H9 (cell line): ENCODE results near the gene C2orf81. TPM values are rescaled to one million over a fixed set of nuclear protein-coding genes. Genes with fewer than 3 reads are reported as not detected.

Experiments used
- DNase-seq: peaks from one replicate; pipeline ENCODE4 v3.0.0-alpha.2; 2017
- H2AFZ ChIP-seq: one replicate; pipeline ENCODE4 v1.6.1; 2013; ENCODE audit warnings: mild to moderate bottlenecking, low read length, control low read depth, moderate library complexity
- H2AK5ac ChIP-seq: 2 replicates; pipeline ENCODE4 v1.6.1; 2013; ENCODE audit warnings: low read length, control low read depth, mixed read lengths; ENCODE audit not compliant: insufficient read length
- H2BK120ac ChIP-seq: one replicate; pipeline ENCODE4 v1.6.1; 2013; ENCODE audit warnings: low read depth, mild to moderate bottlenecking, low read length, control low read depth, inconsistent platforms; ENCODE audit not compliant: poor library complexity, severe bottlenecking
- H2BK12ac ChIP-seq: 2 replicates; pipeline ENCODE4 v1.6.1; 2013; ENCODE audit warnings: low read length, control low read depth, mixed read lengths, low read depth; ENCODE audit not compliant: insufficient read length
- H2BK15ac ChIP-seq: 2 replicates; pipeline ENCODE4 v1.6.1; 2013; ENCODE audit warnings: low read depth, low read length, control low read depth
- H2BK20ac ChIP-seq: one replicate; pipeline ENCODE4 v1.6.1; 2013; ENCODE audit warnings: low read depth, mild to moderate bottlenecking, low read length, control low read depth, inconsistent platforms; ENCODE audit not compliant: poor library complexity, severe bottlenecking
- H2BK5ac ChIP-seq: 2 replicates; pipeline ENCODE4 v1.6.1; 2013; ENCODE audit warnings: low read length, control low read depth, mixed read lengths; ENCODE audit not compliant: insufficient read length
- H3K14ac ChIP-seq: 2 replicates; pipeline ENCODE4 v1.6.1; 2013; ENCODE audit warnings: low read length, control low read depth; ENCODE audit not compliant: insufficient read depth
- H3K18ac ChIP-seq: 2 replicates; pipeline ENCODE4 v1.6.1; 2013; ENCODE audit warnings: low read depth, mild to moderate bottlenecking, mixed read lengths, low read length, control low read depth; ENCODE audit not compliant: insufficient read length
- H3K23ac ChIP-seq: 2 replicates; pipeline ENCODE4 v1.6.1; 2013; ENCODE audit warnings: low read length, control low read depth, mixed read lengths, low read depth; ENCODE audit not compliant: insufficient read length
- H3K23me2 ChIP-seq: 2 replicates; pipeline ENCODE4 v1.6.1; 2013; ENCODE audit warnings: low read depth, mild to moderate bottlenecking, mixed read lengths, low read length, control low read depth; ENCODE audit not compliant: insufficient read length, poor library complexity, severe bottlenecking
- H3K27ac ChIP-seq: 2 replicates; pipeline ENCODE4 v1.5.1; 2013; ENCODE audit warnings: low read length, control low read depth, mixed read lengths, low read depth; ENCODE audit not compliant: insufficient read length
- H3K27me3 ChIP-seq: 2 replicates; pipeline ENCODE4 v1.6.1; 2013; ENCODE audit warnings: low read length, control low read depth, inconsistent platforms; ENCODE audit not compliant: insufficient read depth
- H3K4ac ChIP-seq: 2 replicates; pipeline ENCODE4 v1.6.1; 2013; ENCODE audit warnings: low read depth, mild to moderate bottlenecking, control low read depth, inconsistent platforms, low read length, moderate library complexity
- H3K4me1 ChIP-seq: 2 replicates; pipeline ENCODE4 v1.6.1; 2013; ENCODE audit warnings: low read length, control low read depth, inconsistent platforms; ENCODE audit not compliant: insufficient read depth
- H3K4me2 ChIP-seq: 2 replicates; pipeline ENCODE4 v1.6.1; 2013; ENCODE audit warnings: low read length, control low read depth, mixed read lengths; ENCODE audit not compliant: insufficient read length, insufficient read depth
- H3K56ac ChIP-seq: 2 replicates; pipeline ENCODE4 v1.6.1; 2013; ENCODE audit warnings: low read depth, mild to moderate bottlenecking, mixed read lengths, low read length, control low read depth; ENCODE audit not compliant: insufficient read length
- H3K79me1 ChIP-seq: 2 replicates; pipeline ENCODE4 v1.6.1; 2013; ENCODE audit warnings: low read depth, mild to moderate bottlenecking, moderate library complexity, low read length, control low read depth, inconsistent platforms; ENCODE audit not compliant: insufficient read depth, poor library complexity, severe bottlenecking
- H3K79me2 ChIP-seq: 2 replicates; pipeline ENCODE4 v1.6.1; 2013; ENCODE audit warnings: low read length, control low read depth, inconsistent platforms; ENCODE audit not compliant: insufficient read depth
- H3K9ac ChIP-seq: 2 replicates; pipeline ENCODE4 v1.6.1; 2013; ENCODE audit warnings: low read length, control low read depth, mixed read lengths; ENCODE audit not compliant: insufficient read length; ENCODE audit errors: extremely low read depth
- H3K9me3 ChIP-seq: one replicate; pipeline ENCODE4 v1.6.1; 2013; ENCODE audit warnings: low read depth, low read length, inconsistent platforms; ENCODE audit not compliant: control insufficient read depth
- H3T11ph ChIP-seq: one replicate; pipeline ENCODE4 v1.6.1; 2013; ENCODE audit warnings: mild to moderate bottlenecking, low read length, control low read depth, inconsistent platforms
- H4K20me1 ChIP-seq: one replicate; pipeline ENCODE4 v1.6.1; 2013; ENCODE audit not compliant: control insufficient read depth, insufficient read length, insufficient read depth
- H4K5ac ChIP-seq: 2 replicates; pipeline ENCODE4 v1.6.1; 2013; ENCODE audit warnings: low read depth, mild to moderate bottlenecking, mixed read lengths, low read length, control low read depth; ENCODE audit not compliant: insufficient read length
- H4K8ac ChIP-seq: replicated peaks from 2 replicates; pipeline ENCODE4 v1.6.1; 2013; ENCODE audit warnings: low read length, control low read depth, mixed read lengths, low read depth; ENCODE audit not compliant: insufficient read length
- H4K91ac ChIP-seq: 2 replicates; pipeline ENCODE4 v1.6.1; 2013; ENCODE audit warnings: low read depth, mild to moderate bottlenecking, moderate library complexity, mixed read lengths, low read length, control low read depth; ENCODE audit not compliant: insufficient read length
- H3K27ac Mint-ChIP-seq, 3 experiments: 2 replicates in 2 of 3; 3 replicates in 1 of 3; pipeline ENCODE4 v1.8.0; 2020 to 2021; ENCODE audit warnings: mixed read lengths in 3 of 3, mild to moderate bottlenecking in 1 of 3, moderate library complexity in 1 of 3
- H3K27me3 Mint-ChIP-seq: 2 replicates; pipeline ENCODE4 v1.8.0; 2021; ENCODE audit warnings: low read depth, mild to moderate bottlenecking, moderate library complexity, mixed read lengths
- H3K36me3 Mint-ChIP-seq, 3 experiments: 2 replicates in 2 of 3; 3 replicates in 1 of 3; pipeline ENCODE4 v1.8.0; 2020 to 2021; ENCODE audit warnings: low read depth in 3 of 3, mixed read lengths in 3 of 3; ENCODE audit not compliant: insufficient read depth in 1 of 3
- H3K4me1 Mint-ChIP-seq, 2 experiments: 2 replicates each; pipeline ENCODE4 v1.8.0; 2020; ENCODE audit warnings: mixed read lengths in 2 of 2
- H3K4me3 Mint-ChIP-seq, 2 experiments: 2 replicates in 1 of 2; 3 replicates in 1 of 2; pipeline ENCODE4 v1.8.0; 2020 to 2021; ENCODE audit warnings: mild to moderate bottlenecking in 2 of 2, mixed read lengths in 2 of 2, moderate library complexity in 1 of 2
- H3K9me3 Mint-ChIP-seq, 2 experiments: 2 replicates in 1 of 2; 3 replicates in 1 of 2; pipeline ENCODE4 v1.8.0; 2020; ENCODE audit warnings: mild to moderate bottlenecking in 2 of 2, mixed read lengths in 2 of 2, moderate library complexity in 1 of 2
- WGBS: extraction: QIAGEN DNeasy Blood & Tissue Kit; methylation state at CpG from one replicate; pipeline ENCODE4 v1.1.7; 2013; ENCODE audit warnings: missing lambda C conversion rate, low lambda C conversion rate, mixed read lengths; ENCODE audit not compliant: insufficient read length; ENCODE audit errors: extremely low coverage; 5-methylcytosine and 5-hydroxymethylcytosine counted together
- total RNA-seq: library from RNA; stranded (reverse); gene quantifications from 2 replicates; pipeline ENCODE4 v1.2.1, GENCODE V29; 2021
- TF ChIP-seq, protein P1 (sequence below): fragments of 200-600 bp; sonication (generic); conservative IDR thresholded peaks from 3 replicates; pipeline ENCODE4 v1.8.0; 2021; ENCODE audit warnings: antibody characterized with exemption, mild to moderate bottlenecking

Gene C2orf81
- total RNA-seq, 1 experiment from 2014 or later, result 3.5 TPM

DNA sequence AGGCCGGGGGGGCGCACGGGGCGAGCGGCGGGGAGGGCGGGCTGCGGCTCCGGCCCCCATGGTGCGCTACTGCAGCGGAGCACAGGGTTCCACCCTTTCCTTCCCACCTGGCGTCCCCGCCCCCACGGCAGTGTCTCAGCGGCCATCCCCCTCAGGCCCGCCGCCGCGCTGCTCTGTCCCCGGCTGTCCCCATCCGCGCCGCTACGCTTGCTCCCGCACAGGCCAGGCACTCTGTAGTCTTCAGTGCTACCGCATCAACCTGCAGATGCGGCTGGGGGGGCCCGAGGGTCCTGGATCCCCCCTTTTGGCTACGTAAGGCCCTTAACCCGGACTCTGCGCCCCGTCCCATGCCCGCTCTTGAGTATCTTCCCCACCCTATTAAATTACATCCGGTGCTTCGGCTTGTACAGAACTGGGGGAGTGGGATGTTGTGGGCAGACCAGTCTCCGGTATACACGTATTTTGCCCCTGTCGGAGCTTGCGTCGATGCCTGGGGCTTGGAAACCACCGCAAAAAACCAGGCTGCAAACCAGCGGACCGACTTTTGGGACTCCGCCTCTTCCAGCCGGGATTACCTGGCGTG is 36.2 kb upstream of the C2orf81 start:
- Histone ChIP-seq H3K9ac (peak overlapping the region; percentile 83), H3K27ac (peak overlapping the region; percentile 80), H3K23ac (no peak overlapping the region), H2BK20ac (no peak overlapping the region), H2BK5ac (no peak overlapping the region), H3K18ac (peak overlapping the region; percentile 91), H2AK5ac (no peak overlapping the region), H2AFZ (no peak overlapping the region), H4K20me1 (peaks cover 2% of the 10 kb centered on the region), H3K4ac (no peak overlapping the region; the same call in 1 of the 2 replicates), H3K9me3 (no peaks in the 10 kb centered on the region), H2BK120ac (peak overlapping the region; percentile 78), H3K79me2 (no peaks in the 10 kb centered on the region), H2BK12ac (no peak overlapping the region), H3K4me2 (peak overlapping the region; percentile 92), H2BK15ac (no peak overlapping the region), H4K5ac (no peak overlapping the region), H4K8ac (no peak overlapping the region), H3K79me1 (no peaks in the 10 kb centered on the region), H3K4me1 (peaks cover 2% of the 10 kb centered on the region; the same call in 1 of the 2 replicates), H3K14ac (peak overlapping the region; percentile 96), H3K56ac (no peak overlapping the region), H4K91ac (no peak overlapping the region), H3T11ph (no peak overlapping the region), H3K23me2 (peaks cover 18% of the 10 kb centered on the region), H3K27me3 (no peaks in the 10 kb centered on the region)
- peak; percentile 83 for DNase-seq
- TF ChIP-seq, protein P1, sequence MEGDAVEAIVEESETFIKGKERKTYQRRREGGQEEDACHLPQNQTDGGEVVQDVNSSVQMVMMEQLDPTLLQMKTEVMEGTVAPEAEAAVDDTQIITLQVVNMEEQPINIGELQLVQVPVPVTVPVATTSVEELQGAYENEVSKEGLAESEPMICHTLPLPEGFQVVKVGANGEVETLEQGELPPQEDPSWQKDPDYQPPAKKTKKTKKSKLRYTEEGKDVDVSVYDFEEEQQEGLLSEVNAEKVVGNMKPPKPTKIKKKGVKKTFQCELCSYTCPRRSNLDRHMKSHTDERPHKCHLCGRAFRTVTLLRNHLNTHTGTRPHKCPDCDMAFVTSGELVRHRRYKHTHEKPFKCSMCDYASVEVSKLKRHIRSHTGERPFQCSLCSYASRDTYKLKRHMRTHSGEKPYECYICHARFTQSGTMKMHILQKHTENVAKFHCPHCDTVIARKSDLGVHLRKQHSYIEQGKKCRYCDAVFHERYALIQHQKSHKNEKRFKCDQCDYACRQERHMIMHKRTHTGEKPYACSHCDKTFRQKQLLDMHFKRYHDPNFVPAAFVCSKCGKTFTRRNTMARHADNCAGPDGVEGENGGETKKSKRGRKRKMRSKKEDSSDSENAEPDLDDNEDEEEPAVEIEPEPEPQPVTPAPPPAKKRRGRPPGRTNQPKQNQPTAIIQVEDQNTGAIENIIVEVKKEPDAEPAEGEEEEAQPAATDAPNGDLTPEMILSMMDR, result no peak
- Mint-ChIP-seq H3K27ac (peak overlapping the region; percentile 98 to 99 (median 99)), H3K9me3 (no peaks in the 10 kb centered on the region), H3K4me3 (peak overlapping the region; percentile 96 to 97), H3K4me1 (peaks cover 27 to 36% of the 10 kb centered on the region in 2 experiments), H3K36me3 (peaks cover 4 to 22% (median 21%) of the 10 kb centered on the region in 3 experiments; a peak in 6 of 7 replicates), H3K27me3 (no peaks in the 10 kb centered on the region)
- no CpG with 5 or more reads among the region's 46 CpGs for WGBS
